Measurements from ENCODE around the gene PHF13.

Gene PHF13

DNA sequence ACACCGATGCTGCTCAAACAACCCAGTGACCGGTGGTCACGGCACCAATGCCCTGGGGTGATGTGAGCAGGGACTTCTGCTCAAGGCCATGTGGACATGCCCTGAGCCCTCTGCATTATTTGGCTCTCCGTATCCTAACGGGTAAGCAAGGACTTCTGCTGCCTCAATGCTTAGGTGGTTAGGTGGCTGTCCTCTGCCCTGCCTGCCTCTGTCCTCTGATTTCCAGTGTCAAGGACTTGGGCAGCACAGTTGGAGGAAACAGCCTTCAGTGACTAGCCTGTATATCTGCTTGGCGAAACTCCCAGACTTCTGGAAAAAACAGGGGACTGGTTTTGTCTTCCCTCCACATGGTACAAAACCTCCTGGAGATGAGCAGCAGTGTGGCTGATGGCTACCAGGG lies 53.6 kb downstream of the PHF13 start:
- Histone ChIP-seq H3F3A (ENCODE audit: insufficient read depth, low read length) (no peaks in the 10 kb centered on the region), H3K27me3 (replicated peaks; ENCODE audit: insufficient read depth, low read length) (no peaks in the 10 kb centered on the region), H3K4me1 (ENCODE audit: low read length) (no peaks in the 10 kb centered on the region), H4K20me1 (ENCODE audit: insufficient read depth, low read length) (no peaks in the 10 kb centered on the region), H3K4me2 (ENCODE audit: low read depth, low read length) (no peak overlapping the region), H3K9me3 (replicated peaks; ENCODE audit: insufficient read depth, low read length) (no peaks in the 10 kb centered on the region), H2AFZ (ENCODE audit: low read length) (no peak overlapping the region), H3K9me2 (replicated peaks; ENCODE audit: insufficient read depth, low read length) (no peaks in the 10 kb centered on the region), H3K79me2 (ENCODE audit: low read length) (peaks cover 18% of the 10 kb centered on the region), H3K27ac (ENCODE audit: low read length) (no peak overlapping the region), H3K36me3 (replicated peaks; ENCODE audit: insufficient read depth, low read length) (no peaks in the 10 kb centered on the region), H3K9ac (ENCODE audit: low read length) (no peak overlapping the region), H3K4me3 (ENCODE audit: low read length) (no peak overlapping the region)
- no peak for TF ChIP-seq EZH2 (optimal IDR thresholded peaks at IDR 0.05; ENCODE audit: low read depth, low read length)
- TF ChIP-seq EZH2phosphoT487 (IDR thresholded peaks at IDR 0.05; ENCODE audit: low read length), result no peak
- TF ChIP-seq, protein P1, sequence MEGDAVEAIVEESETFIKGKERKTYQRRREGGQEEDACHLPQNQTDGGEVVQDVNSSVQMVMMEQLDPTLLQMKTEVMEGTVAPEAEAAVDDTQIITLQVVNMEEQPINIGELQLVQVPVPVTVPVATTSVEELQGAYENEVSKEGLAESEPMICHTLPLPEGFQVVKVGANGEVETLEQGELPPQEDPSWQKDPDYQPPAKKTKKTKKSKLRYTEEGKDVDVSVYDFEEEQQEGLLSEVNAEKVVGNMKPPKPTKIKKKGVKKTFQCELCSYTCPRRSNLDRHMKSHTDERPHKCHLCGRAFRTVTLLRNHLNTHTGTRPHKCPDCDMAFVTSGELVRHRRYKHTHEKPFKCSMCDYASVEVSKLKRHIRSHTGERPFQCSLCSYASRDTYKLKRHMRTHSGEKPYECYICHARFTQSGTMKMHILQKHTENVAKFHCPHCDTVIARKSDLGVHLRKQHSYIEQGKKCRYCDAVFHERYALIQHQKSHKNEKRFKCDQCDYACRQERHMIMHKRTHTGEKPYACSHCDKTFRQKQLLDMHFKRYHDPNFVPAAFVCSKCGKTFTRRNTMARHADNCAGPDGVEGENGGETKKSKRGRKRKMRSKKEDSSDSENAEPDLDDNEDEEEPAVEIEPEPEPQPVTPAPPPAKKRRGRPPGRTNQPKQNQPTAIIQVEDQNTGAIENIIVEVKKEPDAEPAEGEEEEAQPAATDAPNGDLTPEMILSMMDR (IDR thresholded peaks at IDR 0.05; ENCODE audit: low read length), result no peak
- DNase-seq, result no peak

DNA sequence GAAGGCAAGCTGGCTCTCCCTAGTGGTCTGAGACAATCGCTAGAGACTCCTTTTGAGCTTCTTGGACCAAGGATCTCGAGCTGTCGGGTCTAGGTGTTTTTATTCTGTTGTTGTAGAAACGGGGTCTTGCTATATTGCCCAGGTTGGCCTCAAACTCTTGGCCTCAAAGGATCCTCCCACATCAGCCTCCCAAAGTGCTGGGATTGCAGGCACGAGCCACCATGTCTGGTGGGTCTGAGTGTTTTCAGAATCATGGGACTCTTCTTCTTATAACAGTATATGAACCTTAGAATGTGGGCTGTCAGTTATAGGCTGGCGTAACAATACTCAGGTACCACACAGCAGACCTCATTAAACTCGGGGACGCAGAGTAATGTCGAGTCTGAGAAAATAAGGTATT lies 55.0 kb downstream of the PHF13 start:
- peaks cover 9% of the 10 kb centered on the region for H3K4me1 ChIP-seq (ENCODE audit: low read length)
- H3K36me3 ChIP-seq (replicated peaks; ENCODE audit: insufficient read depth, low read length), result no peaks in the 10 kb centered on the region

DNA sequence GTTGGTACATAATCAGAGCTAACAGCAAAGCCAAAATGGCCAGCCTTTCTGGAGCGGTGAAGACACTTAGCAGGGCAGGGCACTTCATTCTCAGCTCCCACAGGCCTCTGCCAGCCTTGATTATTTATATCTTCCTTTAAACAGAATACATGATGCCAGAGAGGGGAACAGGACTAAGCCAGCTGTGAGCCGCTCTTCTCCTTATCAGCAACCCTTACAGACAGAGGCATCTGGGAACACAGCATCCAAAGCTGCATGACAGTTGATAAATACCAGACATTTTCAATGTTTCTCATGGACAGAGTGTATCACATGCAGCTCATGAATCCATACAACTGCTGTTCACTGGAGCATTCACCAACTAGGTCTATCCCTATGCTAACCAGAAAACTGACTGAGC lies 59.0 kb downstream of the PHF13 start:
- Histone ChIP-seq H3K9ac (ENCODE audit: low read length) (no peak overlapping the region), H3K9me3 (replicated peaks; ENCODE audit: insufficient read depth, low read length) (no peaks in the 10 kb centered on the region), H3K27me3 (replicated peaks; ENCODE audit: insufficient read depth, low read length) (no peaks in the 10 kb centered on the region), H3K9me2 (replicated peaks; ENCODE audit: insufficient read depth, low read length) (no peaks in the 10 kb centered on the region), H3K4me2 (ENCODE audit: low read depth, low read length) (no peak overlapping the region), H3K36me3 (replicated peaks; ENCODE audit: insufficient read depth, low read length) (no peaks in the 10 kb centered on the region), H3K27ac (ENCODE audit: low read length) (no peak overlapping the region; the same call in 1 of the 2 replicates), H4K20me1 (ENCODE audit: insufficient read depth, low read length) (no peaks in the 10 kb centered on the region), H2AFZ (ENCODE audit: low read length) (no peak overlapping the region), H3K4me3 (ENCODE audit: low read length) (no peak overlapping the region), H3K4me1 (ENCODE audit: low read length) (peaks cover 22% of the 10 kb centered on the region), H3K79me2 (ENCODE audit: low read length) (peaks cover 17% of the 10 kb centered on the region), H3F3A (ENCODE audit: insufficient read depth, low read length) (peaks cover 17% of the 10 kb centered on the region; the same call in 1 of the 2 replicates)
- DNase-seq, result no peak
- no peak for TF ChIP-seq EZH2phosphoT487 (IDR thresholded peaks at IDR 0.05; ENCODE audit: low read length)

More for the DNA sequence above, 55.0 kb downstream of the PHF13 start:
- H3K27me3 ChIP-seq (replicated peaks; ENCODE audit: insufficient read depth, low read length), result no peaks in the 10 kb centered on the region
- no peak overlapping the region for H3K9ac ChIP-seq (ENCODE audit: low read length)
- no peak for TF ChIP-seq EZH2phosphoT487 (IDR thresholded peaks at IDR 0.05; ENCODE audit: low read length)
- no peak for TF ChIP-seq EZH2 (optimal IDR thresholded peaks at IDR 0.05; ENCODE audit: low read depth, low read length)
- TF ChIP-seq, protein P1 (IDR thresholded peaks at IDR 0.05; ENCODE audit: low read length), result no peak
- H3K9me2 ChIP-seq (replicated peaks; ENCODE audit: insufficient read depth, low read length), result no peaks in the 10 kb centered on the region
- no peak overlapping the region for H3K4me2 ChIP-seq (ENCODE audit: low read depth, low read length)
- H3K4me3 ChIP-seq (ENCODE audit: low read length), result no peak overlapping the region
- no peak for DNase-seq
- 0 out of 2 replicates have a peak, but pooled peaks cover 5% of the 10 kb centered on the region for H3F3A ChIP-seq (ENCODE audit: insufficient read depth, low read length)
- H2AFZ ChIP-seq (ENCODE audit: low read length), result no peak overlapping the region
- H3K9me3 ChIP-seq (replicated peaks; ENCODE audit: insufficient read depth, low read length), result no peaks in the 10 kb centered on the region
- peaks cover 17% of the 10 kb centered on the region for H3K79me2 ChIP-seq (ENCODE audit: low read length)
- no peak overlapping the region for H3K27ac ChIP-seq (ENCODE audit: low read length)
- no peaks in the 10 kb centered on the region for H4K20me1 ChIP-seq (ENCODE audit: insufficient read depth, low read length)
